CD4-positive, alpha-beta T cell treated with Interleukin-21 for 1 hour (primary cell): Measurements from ENCODE around the gene MNT.
A peak's percentile ranks its signal among the peaks of the same experiment; 100 is the strongest.

Source experiments
- DNase-seq: peaks from one replicate; pipeline ENCODE4 v3.0.0-alpha.2; 2020

The MNT gene

GRCh38 chr17:2361010-2361760 lies 39.7 kb downstream of the MNT start:
- no peak for DNase-seq

GRCh38 chr17:2357931-2358434 lies 42.9 kb downstream of the MNT start:
- no peak for DNase-seq

GRCh38 chr17:2357237-2357636 lies 43.6 kb downstream of the MNT start:
- DNase-seq, result no peak

- no peak for DNase-seq
These were observed 46.5 kb downstream of the MNT start for GRCh38 chr17:2354311-2354710.

GRCh38 chr17:2351269-2351668 lies 49.6 kb downstream of the MNT start:
- DNase-seq, result no peak

GRCh38 chr17:2347805-2348685 lies 52.8 kb downstream of the MNT start:
- no peak for DNase-seq

- DNase-seq, result no peak
These were observed 54.4 kb downstream of the MNT start for GRCh38 chr17:2346475-2346874.

GRCh38 chr17:2344528-2344927 lies 56.3 kb downstream of the MNT start:
- DNase-seq, result no peak

GRCh38 chr17:2343421-2343820 lies 57.4 kb downstream of the MNT start:
- DNase-seq, result peak; percentile 3

GRCh38 chr17:2338315-2338657 lies 62.6 kb downstream of the MNT start:
- DNase-seq, result no peak

GRCh38 chr17:2337544-2338314 lies 63.1 kb downstream of the MNT start:
- DNase-seq, result peak; percentile 64

- peak; percentile 80 for DNase-seq
These were observed 63.9 kb downstream of the MNT start, which contains the start of gene SGSM2 for GRCh38 chr17:2336852-2337543. TSS of gene SGSM2 (plus strand) at chr17:2337501. CDS start at chr17:2337689, 188 bp downstream.

GRCh38 chr17:2336215-2336851 lies 64.5 kb downstream of the MNT start, which contains the start of gene TSR1:
TSS of gene TSR1 (minus strand) at chr17:2336457. CDS start at chr17:2336427, 30 bp downstream.
- peak; percentile 86 for DNase-seq

GRCh38 chr17:2335726-2336214 lies 65.1 kb downstream of the MNT start:
- no peak for DNase-seq
